BLaER1 treated with 17β-estradiol and CSF1 and Interleukin-3, amounts not matched to agents 10 nM and 100 nM (cell line): ENCODE data around the gene CFAP74.

Experiments
- H3K27ac ChIP-seq, 11 experiments: shearing (Covaris generic); formaldehyde crosslinking; 2 replicates each; pipeline ENCODE4 v1.8.1; 2022
- H3K27me3 ChIP-seq, 11 experiments: shearing (Covaris generic); formaldehyde crosslinking; 2 replicates each; pipeline ENCODE4 v1.8.1; 2022
- H3K36me3 ChIP-seq, 11 experiments: shearing (Covaris generic); formaldehyde crosslinking; 2 replicates each; pipeline ENCODE4 v1.8.1; 2022
- H3K4me1 ChIP-seq, 10 experiments: shearing (Covaris generic); formaldehyde crosslinking; 2 replicates each; pipeline ENCODE4 v1.8.1; 2022
- H3K4me2 ChIP-seq, 11 experiments: shearing (Covaris generic); formaldehyde crosslinking; 2 replicates each; pipeline ENCODE4 v1.8.1; 2022
- H3K4me3 ChIP-seq, 10 experiments: shearing (Covaris generic); formaldehyde crosslinking; 2 replicates each; pipeline ENCODE4 v1.8.1; 2022
- H3K9ac ChIP-seq, 11 experiments: shearing (Covaris generic); formaldehyde crosslinking; 2 replicates each; pipeline ENCODE4 v1.8.1; 2022
- H3K9me3 ChIP-seq, 11 experiments: shearing (Covaris generic); formaldehyde crosslinking; replicated peaks in 1 of 11; 2 replicates each; pipeline ENCODE4 v1.8.1; 2022
- H4K20me1 ChIP-seq, 11 experiments: shearing (Covaris generic); formaldehyde crosslinking; 2 replicates each; pipeline ENCODE4 v1.8.1; 2022
- Cebpa-rat ChIP-seq, 11 experiments: shearing (Covaris generic); IDR thresholded peaks; 2 replicates each; pipeline ENCODE4 v1.8.1; 2022

The CFAP74 gene

DNA sequence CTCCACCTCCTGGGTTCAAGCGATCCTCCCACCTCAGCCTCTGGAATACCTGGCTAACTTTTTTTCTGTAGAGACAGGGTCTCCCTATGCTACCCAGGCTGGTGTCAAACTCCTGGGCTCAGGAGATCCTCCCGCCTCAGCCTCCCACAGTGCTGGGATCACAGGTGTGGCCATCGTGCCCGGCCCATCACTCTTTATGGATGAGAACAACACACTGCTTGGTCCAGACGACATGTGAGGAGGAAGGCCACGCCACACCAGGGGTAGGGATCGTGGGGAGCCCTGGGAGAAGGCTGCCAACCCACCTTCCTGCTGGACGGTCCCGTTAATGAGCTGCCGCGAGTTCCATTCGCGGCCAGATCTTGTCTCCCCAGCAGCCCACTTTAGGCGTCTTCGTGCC lies 10.6 kb upstream of the CFAP74 start:
- no peak overlapping the region for H3K9ac ChIP-seq
- H4K20me1 ChIP-seq: peaks cover 0 to 6% (median 0%) of the 10 kb centered on the region in 11 experiments; a peak in 5 of 22 replicates
- peak overlapping the region in 8 of 11 experiments; percentile 52 to 82 (median 66); a peak in 7 of 22 replicates for H3K4me2 ChIP-seq
- peaks cover 0 to 7% (median 0%) of the 10 kb centered on the region in 11 experiments; a peak in 2 of 22 replicates for H3K9me3 ChIP-seq
- no peak for TF ChIP-seq Cebpa-rat (IDR thresholded peaks at IDR 0.05)
- no peak overlapping the region for H3K27ac ChIP-seq
- no peaks in the 10 kb centered on the region for H3K36me3 ChIP-seq
- H3K4me3 ChIP-seq: no peak overlapping the region
- peaks cover 18 to 41% (median 29%) of the 10 kb centered on the region in 11 experiments for H3K27me3 ChIP-seq
- H3K4me1 ChIP-seq: peaks cover 5 to 45% (median 35%) of the 10 kb centered on the region in 10 experiments; a peak in 19 of 20 replicates

- H3K9me3 ChIP-seq: peaks cover 0 to 7% (median 0%) of the 10 kb centered on the region in 11 experiments; a peak in 2 of 22 replicates
- H3K27ac ChIP-seq: no peak overlapping the region
- peaks cover 9 to 20% (median 13%) of the 10 kb centered on the region in 11 experiments for H3K27me3 ChIP-seq
- H3K9ac ChIP-seq: no peak overlapping the region
- no peaks in the 10 kb centered on the region for H3K36me3 ChIP-seq
- peaks cover 0 to 37% (median 26%) of the 10 kb centered on the region in 10 experiments; a peak in 17 of 20 replicates for H3K4me1 ChIP-seq
- no peak for TF ChIP-seq Cebpa-rat (IDR thresholded peaks at IDR 0.05)
- H4K20me1 ChIP-seq: no peaks in the 10 kb centered on the region
- peak overlapping the region in 9 of 11 experiments; percentile 29 to 76 (median 66); a peak in 17 of 22 replicates for H3K4me2 ChIP-seq
- no peak overlapping the region for H3K4me3 ChIP-seq
Measured at GRCh38 chr1:2009101-2010053, 5.8 kb upstream of the CFAP74 start.

DNA sequence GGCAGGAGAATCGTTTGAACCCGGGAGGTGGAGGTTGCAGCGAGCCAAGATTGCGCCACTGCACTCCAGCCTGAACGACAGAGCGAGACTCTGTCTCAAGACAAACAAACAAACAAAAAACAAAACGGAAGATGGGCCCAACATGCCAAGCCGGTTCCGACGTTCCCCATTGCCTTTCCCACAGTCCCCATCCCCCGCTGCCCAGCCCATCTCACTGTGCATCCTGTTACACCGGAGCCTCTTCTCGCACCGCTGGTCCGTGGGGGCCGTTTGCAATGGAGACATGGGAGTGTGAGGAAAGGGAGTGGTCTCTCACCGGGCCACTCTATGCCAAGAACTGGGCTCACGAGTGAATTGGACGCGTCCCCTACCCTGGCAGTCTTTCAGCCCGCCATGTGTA lies 1.3 kb upstream of the CFAP74 start:
- no peak overlapping the region for H3K27ac ChIP-seq
- TF ChIP-seq Cebpa-rat (IDR thresholded peaks at IDR 0.05): no peak
- H3K9ac ChIP-seq: no peak overlapping the region
- H3K9me3 ChIP-seq: peaks cover 0 to 5% (median 0%) of the 10 kb centered on the region in 11 experiments; a peak in 1 of 22 replicates
- H3K27me3 ChIP-seq: peaks cover 25 to 40% (median 29%) of the 10 kb centered on the region in 11 experiments
- H4K20me1 ChIP-seq: no peaks in the 10 kb centered on the region
- H3K4me3 ChIP-seq: no peak overlapping the region
- peaks cover 0 to 31% (median 25%) of the 10 kb centered on the region in 10 experiments; a peak in 16 of 20 replicates for H3K4me1 ChIP-seq
- H3K36me3 ChIP-seq: no peaks in the 10 kb centered on the region
- peak overlapping the region in 7 of 11 experiments; percentile 9 to 33 (median 20); a peak in 8 of 22 replicates for H3K4me2 ChIP-seq

DNA sequence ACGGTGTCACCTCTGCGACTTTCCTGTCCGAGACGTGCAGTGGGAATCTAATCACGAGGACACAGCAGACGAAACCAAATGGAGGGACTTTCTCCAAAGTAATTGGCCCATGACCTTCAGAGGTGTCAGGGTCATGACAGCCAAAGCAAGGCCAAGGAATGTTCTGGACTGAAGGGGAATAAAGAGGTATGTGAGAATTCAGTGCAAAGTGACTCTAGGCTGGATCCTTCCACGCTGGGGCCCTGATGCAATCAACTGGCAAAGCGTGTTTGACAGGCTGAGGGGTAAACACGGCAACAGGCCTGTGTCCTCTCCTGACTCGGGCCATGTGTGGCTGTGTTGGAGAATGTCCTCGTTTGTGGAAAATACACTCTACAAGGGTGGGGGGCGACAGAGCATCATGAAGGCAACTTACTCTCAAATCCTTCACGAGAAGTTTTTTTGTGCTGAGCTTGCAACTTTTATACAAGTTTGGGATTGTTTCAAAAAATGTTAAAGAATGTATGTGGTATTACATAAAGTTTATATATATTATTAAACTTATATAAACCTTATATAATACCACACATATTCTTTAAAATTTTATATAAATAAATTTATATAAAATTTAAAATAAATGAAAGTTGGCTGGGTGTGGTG lies 1.7 kb downstream of the CFAP74 start:
- Histone ChIP-seq H3K36me3 (no peaks in the 10 kb centered on the region), H3K9ac (no peak overlapping the region), H3K4me3 (no peak overlapping the region), H3K27me3 (peaks cover 24 to 34% (median 27%) of the 10 kb centered on the region in 11 experiments), H4K20me1 (no peaks in the 10 kb centered on the region), H3K9me3 (0 out of 22 replicates have a peak, but pooled peaks cover 0 to 5% (median 0%) of the 10 kb centered on the region in 11 experiments), H3K27ac (no peak overlapping the region), H3K4me1 (peaks cover 8 to 25% (median 19%) of the 10 kb centered on the region in 10 experiments; a peak in 19 of 20 replicates), H3K4me2 (no peak overlapping the region)
- TF ChIP-seq Cebpa-rat (IDR thresholded peaks at IDR 0.05): no peak

DNA sequence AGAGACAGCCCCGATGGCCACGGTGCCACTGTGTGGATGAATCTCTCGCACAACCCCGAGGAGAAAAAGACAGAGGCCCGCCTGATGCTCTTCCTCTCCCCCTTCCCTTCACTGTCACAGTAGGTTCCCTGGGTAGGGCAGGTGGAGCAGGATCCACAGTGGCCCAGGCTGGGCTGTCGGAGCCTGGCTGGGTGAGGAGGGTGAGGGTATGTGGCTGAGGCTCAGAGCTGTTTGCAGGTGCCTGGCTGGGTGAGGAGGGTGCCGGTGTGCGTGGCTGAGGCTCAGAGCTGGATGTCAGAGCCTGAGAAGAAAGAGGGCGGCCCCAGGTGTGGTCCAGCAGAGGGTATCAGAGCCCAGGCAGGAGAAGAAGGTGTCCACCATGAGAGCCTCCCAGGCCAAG lies 2.7 kb downstream of the CFAP74 start:
- Histone ChIP-seq H3K27ac (no peak overlapping the region), H3K4me1 (peaks cover 18 to 35% (median 29%) of the 10 kb centered on the region in 10 experiments), H3K4me2 (no peak overlapping the region), H3K9me3 (0 out of 22 replicates have a peak, but pooled peaks cover 0 to 5% (median 0%) of the 10 kb centered on the region in 11 experiments), H4K20me1 (no peaks in the 10 kb centered on the region), H3K27me3 (peaks cover 24 to 34% (median 27%) of the 10 kb centered on the region in 11 experiments), H3K4me3 (no peak overlapping the region), H3K9ac (no peak overlapping the region), H3K36me3 (no peaks in the 10 kb centered on the region)
- no peak for TF ChIP-seq Cebpa-rat (IDR thresholded peaks at IDR 0.05)

- H3K27ac ChIP-seq: no peak overlapping the region
- H3K4me1 ChIP-seq: peaks cover 22 to 39% (median 33%) of the 10 kb centered on the region in 10 experiments
- no peak overlapping the region for H3K9ac ChIP-seq
- H3K9me3 ChIP-seq: 0 out of 22 replicates have a peak, but pooled peaks cover 0 to 5% (median 0%) of the 10 kb centered on the region in 11 experiments
- no peaks in the 10 kb centered on the region for H3K36me3 ChIP-seq
- no peaks in the 10 kb centered on the region for H4K20me1 ChIP-seq
- no peak overlapping the region for H3K4me2 ChIP-seq
- H3K4me3 ChIP-seq: no peak overlapping the region
- no peak for TF ChIP-seq Cebpa-rat (IDR thresholded peaks at IDR 0.05)
- H3K27me3 ChIP-seq: peaks cover 24 to 34% (median 27%) of the 10 kb centered on the region in 11 experiments
Measured at GRCh38 chr1:2000432-2000831, 3.2 kb downstream of the CFAP74 start.

- no peak for TF ChIP-seq Cebpa-rat (IDR thresholded peaks at IDR 0.05)
- Histone ChIP-seq H3K27me3 (peaks cover 0 to 8% (median 0%) of the 10 kb centered on the region in 11 experiments; a peak in 2 of 22 replicates), H3K4me2 (peak overlapping the region in 2 of 11 experiments; percentile 14 to 72; a peak in 3 of 22 replicates), H3K4me3 (no peak overlapping the region), H3K9ac (no peak overlapping the region), H3K27ac (no peak overlapping the region), H3K9me3 (no peaks in the 10 kb centered on the region), H3K36me3 (no peaks in the 10 kb centered on the region), H4K20me1 (no peaks in the 10 kb centered on the region), H3K4me1 (peaks cover 17 to 36% (median 28%) of the 10 kb centered on the region in 10 experiments)
Measured at GRCh38 chr1:1997576-1997975, 6.0 kb downstream of the CFAP74 start.

DNA sequence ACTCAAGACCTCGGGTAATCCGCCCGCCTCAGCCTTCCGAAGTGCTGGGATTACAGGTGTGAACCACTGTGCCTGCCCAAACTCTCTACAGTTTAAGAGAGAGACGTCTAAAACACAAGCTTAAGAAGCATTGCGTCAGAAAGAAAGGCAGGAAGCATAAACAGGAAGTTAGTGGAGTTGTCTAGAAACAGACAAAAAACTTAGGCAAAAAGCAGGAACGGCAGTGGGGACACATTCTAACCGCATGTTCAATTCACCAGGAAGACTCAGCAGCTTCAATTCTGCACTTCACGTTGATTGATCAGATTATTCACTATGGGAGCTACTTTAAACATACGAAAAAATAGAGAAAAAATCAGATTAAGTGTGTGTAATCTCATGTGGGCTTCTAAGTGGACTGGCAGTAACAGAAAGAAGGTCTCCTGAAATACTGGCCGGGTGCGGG lies 7.4 kb downstream of the CFAP74 start:
- Histone ChIP-seq H3K27me3 (no peaks in the 10 kb centered on the region; a peak in 1 of 22 replicates), H3K36me3 (no peaks in the 10 kb centered on the region), H3K4me2 (peak overlapping the region; percentile 61 to 87 (median 80)), H4K20me1 (no peaks in the 10 kb centered on the region), H3K27ac (peak overlapping the region; percentile 72 to 94 (median 85)), H3K9me3 (no peaks in the 10 kb centered on the region), H3K9ac (peak overlapping the region; percentile 35 to 77 (median 68); a peak in 19 of 22 replicates), H3K4me3 (no peak overlapping the region; a peak in 2 of 20 replicates), H3K4me1 (peaks cover 17 to 48% (median 30%) of the 10 kb centered on the region in 10 experiments)
- peak in 9 of 11 experiments; percentile 37 to 86 (median 73); a peak in 15 of 22 replicates for TF ChIP-seq Cebpa-rat (IDR thresholded peaks at IDR 0.05)
